HG03520 (cell line): Measurements from ENCODE around the gene DLG2.

Experiments used
- ATAC-seq: cut with Tn5 transposase; IDR thresholded peaks from one replicate; pipeline ENCODE4 v1.9.1; 2021; ENCODE audit warnings: mild to moderate bottlenecking, moderate library complexity; ENCODE audit not compliant: unreplicated experiment

The DLG2 gene

DNA sequence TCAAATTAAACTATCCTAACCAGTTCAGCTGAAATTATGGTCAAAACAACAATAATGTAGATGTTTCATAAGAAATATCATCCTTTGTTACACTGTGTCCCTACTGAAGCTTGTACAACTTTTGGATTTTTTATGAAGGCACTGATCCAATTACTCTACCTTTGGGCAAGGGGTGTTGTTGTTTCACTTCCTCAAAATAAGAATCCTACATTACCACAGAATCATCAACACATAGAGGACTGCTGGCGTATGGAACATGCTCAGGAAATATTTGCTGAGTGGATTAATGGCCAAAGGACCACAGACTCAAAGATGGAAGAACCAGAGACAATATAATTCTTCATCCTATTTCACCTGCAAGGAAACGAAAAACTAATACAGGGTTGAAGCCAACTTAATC lies 1433.4 kb downstream of the DLG2 start:
- ATAC-seq: no peak

GRCh38 chr11:84188521-84188920 lies 1438.6 kb downstream of the DLG2 start:
- no peak for ATAC-seq

GRCh38 chr11:84173078-84173477 lies 1454.1 kb downstream of the DLG2 start:
- no peak for ATAC-seq

GRCh38 chr11:84165139-84165538 lies 1462.0 kb downstream of the DLG2 start:
- ATAC-seq: no peak

- no peak for ATAC-seq
Measured at GRCh38 chr11:84164728-84165127, 1462.4 kb downstream of the DLG2 start.

GRCh38 chr11:84163116-84163515 lies 1464.0 kb downstream of the DLG2 start:
- ATAC-seq: no peak

DNA sequence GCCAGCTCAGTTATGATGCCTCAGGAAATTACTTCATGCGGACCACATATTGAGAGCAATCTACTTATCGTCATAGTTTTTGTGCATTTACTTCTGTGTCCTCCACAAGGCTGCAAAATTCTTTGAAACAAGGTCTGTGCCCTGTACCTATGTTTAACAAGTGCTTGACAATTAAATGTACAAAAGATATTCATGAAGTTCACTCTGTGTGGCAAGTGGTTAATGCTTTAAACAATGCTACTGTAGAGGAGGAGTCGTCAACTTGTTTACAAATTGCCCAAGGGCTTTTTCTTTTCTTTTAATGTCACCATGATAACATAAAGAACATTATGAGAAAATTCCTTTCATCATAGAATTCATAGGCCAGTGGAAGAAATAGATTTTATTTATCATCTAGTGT lies 1469.5 kb downstream of the DLG2 start:
- no peak for ATAC-seq

GRCh38 chr11:84146826-84147225 lies 1480.3 kb downstream of the DLG2 start:
- ATAC-seq: no peak

GRCh38 chr11:84145616-84146185 lies 1481.4 kb downstream of the DLG2 start:
- no peak for ATAC-seq

GRCh38 chr11:84144531-84144930 lies 1482.6 kb downstream of the DLG2 start:
- no peak for ATAC-seq

DNA sequence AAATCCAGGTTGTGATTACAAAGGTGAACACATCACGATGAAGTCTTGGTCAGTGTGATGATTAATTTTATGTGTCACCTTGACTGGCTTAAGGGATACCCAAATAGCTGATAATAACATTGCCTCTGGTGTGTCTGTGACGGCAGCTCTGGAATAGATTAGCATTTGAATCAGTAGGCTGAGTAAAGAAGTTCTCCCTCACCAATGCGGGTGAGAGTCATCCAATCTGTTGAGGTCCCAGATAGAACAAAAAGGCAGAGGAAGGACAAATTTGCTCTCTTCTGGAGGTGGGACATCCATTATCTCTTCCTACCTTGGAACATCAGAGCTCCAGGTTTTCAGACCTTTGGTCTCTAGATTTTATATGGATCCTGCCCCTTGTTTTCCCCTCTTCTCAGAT lies 1484.7 kb downstream of the DLG2 start:
- ATAC-seq: no peak

- no peak for ATAC-seq
Measured at GRCh38 chr11:84140386-84141169, 1486.6 kb downstream of the DLG2 start.

DNA sequence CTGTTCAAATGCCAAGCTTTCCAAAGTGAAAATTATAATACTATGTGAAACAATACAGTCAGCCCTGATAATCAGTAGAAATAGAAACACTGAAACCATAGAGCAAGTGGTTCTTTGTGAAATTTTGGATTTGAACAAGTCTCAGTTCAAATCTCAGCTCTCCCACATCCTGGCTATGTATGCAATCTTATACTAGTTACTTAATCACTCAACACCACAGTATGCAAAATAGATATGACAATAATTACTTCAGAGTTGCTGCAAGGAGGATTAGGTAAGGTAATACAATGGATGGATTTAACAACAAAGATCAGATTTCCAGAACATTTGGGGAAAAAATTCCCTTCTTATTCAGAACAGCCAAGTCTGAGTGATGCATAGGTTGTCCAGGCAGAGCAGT lies 1489.2 kb downstream of the DLG2 start:
- no peak for ATAC-seq

DNA sequence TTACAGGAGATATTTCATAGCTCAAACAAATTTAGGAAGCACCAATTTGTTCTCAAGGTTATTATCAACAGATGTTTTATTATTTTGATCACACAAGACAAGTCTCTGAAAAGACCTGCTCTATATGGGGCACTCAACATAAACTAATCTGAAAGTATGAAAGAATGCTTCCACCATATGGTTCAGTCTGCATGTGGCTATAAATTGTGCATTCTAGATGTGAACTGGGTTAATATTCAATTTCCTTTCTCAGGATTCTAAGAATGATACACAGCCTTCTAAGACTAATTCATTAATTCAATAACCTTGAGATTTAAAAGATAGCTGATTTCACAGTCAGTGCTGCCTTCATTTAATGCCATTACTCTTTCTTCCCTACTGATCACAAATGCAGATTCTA lies 1489.6 kb downstream of the DLG2 start:
- ATAC-seq: no peak

DNA sequence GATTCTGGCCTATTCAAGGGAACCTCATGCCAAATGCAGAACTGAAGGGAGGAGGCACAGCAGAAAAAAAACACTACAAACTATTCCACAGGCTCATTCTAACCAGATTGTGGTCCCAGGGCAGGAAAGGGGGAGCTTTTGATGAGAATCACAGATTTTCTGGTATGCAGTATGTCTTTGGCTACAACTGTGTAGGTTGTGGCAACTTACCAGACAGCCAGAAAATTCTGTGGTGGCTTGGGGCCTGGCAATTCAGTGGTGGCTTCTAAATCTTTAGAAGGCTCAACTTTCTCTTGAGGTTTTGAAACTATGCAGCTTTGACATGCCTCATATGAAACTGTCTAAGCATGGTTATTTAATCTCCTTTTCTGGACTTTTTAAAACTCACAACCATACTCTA lies 1490.2 kb downstream of the DLG2 start:
- no peak for ATAC-seq

GRCh38 chr11:84130646-84131427 lies 1496.3 kb downstream of the DLG2 start:
- no peak for ATAC-seq

GRCh38 chr11:84129961-84130576 lies 1497.1 kb downstream of the DLG2 start:
- ATAC-seq: no peak

DNA sequence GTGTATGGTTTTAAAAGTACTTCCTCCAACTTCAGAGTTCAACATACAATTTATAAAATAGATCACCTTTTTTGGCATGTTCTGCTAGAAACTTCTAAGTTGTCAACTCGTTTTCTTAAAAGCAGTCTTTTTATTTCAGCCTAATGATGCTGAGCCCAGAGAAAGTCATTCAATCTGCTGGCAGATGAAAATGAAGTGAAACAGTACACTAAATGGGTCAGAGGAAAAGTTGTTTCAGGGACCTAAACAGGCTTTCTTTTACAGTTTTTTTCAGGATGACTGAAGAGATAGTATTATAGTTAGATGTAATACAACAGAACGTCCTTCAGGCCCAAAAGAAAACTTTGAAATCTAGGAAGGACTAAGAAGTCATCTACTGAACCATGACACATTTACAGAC lies 1498.3 kb downstream of the DLG2 start:
- ATAC-seq: no peak

GRCh38 chr11:84117394-84117793 lies 1509.8 kb downstream of the DLG2 start:
- no peak for ATAC-seq

- no peak for ATAC-seq
Measured at GRCh38 chr11:84106541-84106940, 1520.6 kb downstream of the DLG2 start.

- no peak for ATAC-seq
Measured at GRCh38 chr11:84105148-84105547, 1522.0 kb downstream of the DLG2 start.

- no peak for ATAC-seq
Measured at GRCh38 chr11:84103096-84103495, 1524.0 kb downstream of the DLG2 start.
